Measurements from ENCODE around the gene ZNF318.
"Not testable (repeated sequence)": the region's sequence is repeated elsewhere in the genome, so short reads cannot be mapped to it uniquely, and the experiment has no call there.

ZNF318 gene

DNA sequence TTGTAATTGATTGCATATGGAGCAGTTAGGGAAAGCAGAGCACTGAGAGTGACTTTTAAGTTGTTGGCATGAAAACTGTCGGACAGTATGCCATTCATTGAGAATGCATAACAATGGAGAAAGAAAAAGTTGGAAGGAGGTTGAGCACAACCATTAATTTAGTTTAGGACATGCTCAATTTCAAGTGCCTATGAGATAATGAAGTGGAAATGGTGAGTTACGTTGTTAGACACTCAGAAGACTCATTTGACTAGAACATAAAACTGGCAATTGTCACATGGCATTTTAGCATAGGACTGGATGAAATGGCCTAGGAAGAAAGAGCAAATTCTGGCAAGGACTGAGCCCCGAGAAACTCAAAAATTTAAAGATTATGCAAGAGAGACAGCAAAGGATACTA lies 22.0 kb downstream of the ZNF318 start:
- TF ChIP-seq, protein P1, sequence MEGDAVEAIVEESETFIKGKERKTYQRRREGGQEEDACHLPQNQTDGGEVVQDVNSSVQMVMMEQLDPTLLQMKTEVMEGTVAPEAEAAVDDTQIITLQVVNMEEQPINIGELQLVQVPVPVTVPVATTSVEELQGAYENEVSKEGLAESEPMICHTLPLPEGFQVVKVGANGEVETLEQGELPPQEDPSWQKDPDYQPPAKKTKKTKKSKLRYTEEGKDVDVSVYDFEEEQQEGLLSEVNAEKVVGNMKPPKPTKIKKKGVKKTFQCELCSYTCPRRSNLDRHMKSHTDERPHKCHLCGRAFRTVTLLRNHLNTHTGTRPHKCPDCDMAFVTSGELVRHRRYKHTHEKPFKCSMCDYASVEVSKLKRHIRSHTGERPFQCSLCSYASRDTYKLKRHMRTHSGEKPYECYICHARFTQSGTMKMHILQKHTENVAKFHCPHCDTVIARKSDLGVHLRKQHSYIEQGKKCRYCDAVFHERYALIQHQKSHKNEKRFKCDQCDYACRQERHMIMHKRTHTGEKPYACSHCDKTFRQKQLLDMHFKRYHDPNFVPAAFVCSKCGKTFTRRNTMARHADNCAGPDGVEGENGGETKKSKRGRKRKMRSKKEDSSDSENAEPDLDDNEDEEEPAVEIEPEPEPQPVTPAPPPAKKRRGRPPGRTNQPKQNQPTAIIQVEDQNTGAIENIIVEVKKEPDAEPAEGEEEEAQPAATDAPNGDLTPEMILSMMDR (IDR thresholded peaks at IDR 0.05; ENCODE audit: borderline replicate concordance, extremely low read depth, low read length, poor library complexity, severe bottlenecking): no peak
- TF ChIP-seq EZH2 (IDR thresholded peaks at IDR 0.05; ENCODE audit: borderline replicate concordance, low read depth, low read length, severe bottlenecking): no peak
- no peaks in the 10 kb centered on the region for H3K27me3 ChIP-seq (ENCODE audit: insufficient read depth, low read length, poor library complexity)
- ATAC-seq (ENCODE audit: insufficient read depth, low read depth) (no peak), DNase-seq (no peak)
- H3K4me3 ChIP-seq (ENCODE audit: low read depth in 1 of 2, low read length in 2 of 2): no peak overlapping the region
- H2AFZ ChIP-seq (ENCODE audit: low read depth, low read length): no peak overlapping the region
- H3K4me1 ChIP-seq (ENCODE audit: insufficient read depth, low read length): no peaks in the 10 kb centered on the region
- H3K4me2 ChIP-seq (ENCODE audit: insufficient read depth, low read length): no peak overlapping the region
- no peaks in the 10 kb centered on the region for H4K20me1 ChIP-seq (ENCODE audit: insufficient read depth, low read length)
- no peak overlapping the region for H3K27ac ChIP-seq (ENCODE audit: low read length)
- no peaks in the 10 kb centered on the region; the same call in 1 of the 2 replicates for H3K79me2 ChIP-seq (ENCODE audit: insufficient read depth, low read length)
- H3K9ac ChIP-seq (ENCODE audit: low read depth, low read length): no peak overlapping the region
- H3K36me3 ChIP-seq (ENCODE audit: insufficient read depth, low read length): peaks cover 81% of the 10 kb centered on the region
- no peaks in the 10 kb centered on the region for H3K9me3 ChIP-seq (ENCODE audit: insufficient read depth, low read length, severe bottlenecking)

DNA sequence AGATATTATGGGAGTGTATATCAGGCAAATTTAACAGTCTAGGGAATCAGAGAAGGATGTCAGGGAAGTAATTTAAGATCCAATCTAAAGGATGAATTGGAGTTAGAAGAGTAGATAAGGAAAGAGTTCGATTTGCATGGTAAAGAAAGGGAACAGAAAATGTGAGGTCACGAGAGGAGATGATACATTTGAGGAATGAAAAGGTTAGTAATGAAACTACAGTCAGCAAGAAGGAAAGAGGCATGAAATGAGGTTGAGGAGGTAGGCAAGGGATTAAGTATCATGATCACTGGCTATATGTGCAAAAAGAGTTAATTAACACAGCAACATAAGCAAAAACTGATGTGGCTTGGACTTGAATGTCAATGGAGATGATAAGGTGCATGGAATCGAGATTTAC lies 22.4 kb downstream of the ZNF318 start:
- Histone ChIP-seq H3K36me3 (ENCODE audit: insufficient read depth, low read length) (peaks cover 81% of the 10 kb centered on the region), H3K4me1 (ENCODE audit: insufficient read depth, low read length) (no peaks in the 10 kb centered on the region), H3K9ac (ENCODE audit: low read depth, low read length) (no peak overlapping the region), H2AFZ (ENCODE audit: low read depth, low read length) (no peak overlapping the region), H3K9me3 (ENCODE audit: insufficient read depth, low read length, severe bottlenecking) (no peaks in the 10 kb centered on the region), H3K4me2 (ENCODE audit: insufficient read depth, low read length) (no peak overlapping the region), H4K20me1 (ENCODE audit: insufficient read depth, low read length) (no peaks in the 10 kb centered on the region), H3K4me3 (ENCODE audit: low read depth in 1 of 2, low read length in 2 of 2) (no peak overlapping the region), H3K79me2 (ENCODE audit: insufficient read depth, low read length) (no peaks in the 10 kb centered on the region; the same call in 1 of the 2 replicates), H3K27me3 (ENCODE audit: insufficient read depth, low read length, poor library complexity) (no peaks in the 10 kb centered on the region), H3K27ac (ENCODE audit: low read length) (no peak overlapping the region)
- ATAC-seq (ENCODE audit: insufficient read depth, low read depth) (no peak), DNase-seq (no peak)
- no peak for TF ChIP-seq EZH2 (IDR thresholded peaks at IDR 0.05; ENCODE audit: borderline replicate concordance, low read depth, low read length, severe bottlenecking)
- TF ChIP-seq, protein P1 (IDR thresholded peaks at IDR 0.05; ENCODE audit: borderline replicate concordance, extremely low read depth, low read length, poor library complexity, severe bottlenecking): no peak

DNA sequence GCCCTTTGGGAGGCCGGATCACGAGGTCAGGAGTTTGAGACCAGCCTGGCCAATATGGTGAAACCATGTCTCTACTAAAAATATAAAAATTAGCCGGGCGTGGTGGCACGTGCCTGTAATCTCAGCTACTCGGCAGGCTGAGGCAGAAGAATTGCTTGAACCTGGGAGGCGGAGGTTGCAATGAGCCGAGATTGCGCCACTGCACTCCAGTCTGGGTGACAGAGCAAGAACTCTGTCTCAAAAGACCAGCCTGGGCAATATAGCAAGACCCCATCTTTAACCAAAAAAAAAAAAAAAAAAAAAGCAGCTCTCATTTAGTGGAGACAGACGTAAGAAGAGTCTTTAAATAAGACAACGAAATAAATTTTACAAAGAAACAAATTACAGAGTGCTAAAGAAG lies 23.2 kb downstream of the ZNF318 start:
- not testable (repeated sequence) for ATAC-seq (ENCODE audit: insufficient read depth, low read depth)

DNA sequence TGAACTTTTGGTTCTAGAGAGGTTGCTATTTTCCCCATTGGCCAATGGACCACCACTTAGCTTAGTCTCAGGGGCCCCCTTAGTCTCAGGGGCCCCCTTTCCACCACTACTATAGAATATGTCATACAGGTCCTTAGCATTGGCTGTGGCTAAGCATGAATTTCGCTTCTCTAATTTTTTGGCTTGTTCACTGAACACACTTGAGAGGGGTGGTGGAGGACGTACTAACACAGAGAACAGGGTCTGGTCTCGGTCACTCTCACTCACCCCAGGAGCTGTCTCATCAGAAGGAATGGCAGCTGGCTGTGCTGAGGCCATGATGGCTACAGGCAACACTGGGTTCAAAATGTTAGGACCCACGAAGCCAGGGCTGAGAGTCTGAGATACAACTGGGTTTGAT lies 30.3 kb downstream of the ZNF318 start:
- Histone ChIP-seq H2AFZ (ENCODE audit: low read depth, low read length) (no peak overlapping the region), H3K4me2 (ENCODE audit: insufficient read depth, low read length) (no peak overlapping the region), H3K9ac (ENCODE audit: low read depth, low read length) (no peak overlapping the region), H4K20me1 (ENCODE audit: insufficient read depth, low read length) (no peaks in the 10 kb centered on the region), H3K27ac (ENCODE audit: low read length) (no peak overlapping the region), H3K79me2 (ENCODE audit: insufficient read depth, low read length) (no peaks in the 10 kb centered on the region), H3K27me3 (ENCODE audit: insufficient read depth, low read length, poor library complexity) (no peaks in the 10 kb centered on the region), H3K4me1 (ENCODE audit: insufficient read depth, low read length) (no peaks in the 10 kb centered on the region), H3K36me3 (ENCODE audit: insufficient read depth, low read length) (peaks cover 69% of the 10 kb centered on the region), H3K4me3 (ENCODE audit: low read depth in 1 of 2, low read length in 2 of 2) (no peak overlapping the region), H3K9me3 (ENCODE audit: insufficient read depth, low read length, severe bottlenecking) (no peaks in the 10 kb centered on the region)
- DNase-seq (no peak), ATAC-seq (ENCODE audit: insufficient read depth, low read depth) (no peak)
- no peak for TF ChIP-seq EZH2 (IDR thresholded peaks at IDR 0.05; ENCODE audit: borderline replicate concordance, low read depth, low read length, severe bottlenecking)
- TF ChIP-seq, protein P1 (IDR thresholded peaks at IDR 0.05; ENCODE audit: borderline replicate concordance, extremely low read depth, low read length, poor library complexity, severe bottlenecking): no peak

More for the DNA sequence above, 23.2 kb downstream of the ZNF318 start:
- not testable (repeated sequence) for H2AFZ ChIP-seq (ENCODE audit: low read depth, low read length); H3K4me1 ChIP-seq (ENCODE audit: insufficient read depth, low read length); H3K79me2 ChIP-seq (ENCODE audit: insufficient read depth, low read length); H3K4me3 ChIP-seq (ENCODE audit: low read depth in 1 of 2, low read length in 2 of 2); H3K9ac ChIP-seq (ENCODE audit: low read depth, low read length); DNase-seq; H3K27ac ChIP-seq (ENCODE audit: low read length); H4K20me1 ChIP-seq (ENCODE audit: insufficient read depth, low read length); H3K4me2 ChIP-seq (ENCODE audit: insufficient read depth, low read length); H3K9me3 ChIP-seq (ENCODE audit: insufficient read depth, low read length, severe bottlenecking); H3K27me3 ChIP-seq (ENCODE audit: insufficient read depth, low read length, poor library complexity)
- peaks cover 86% of the 10 kb centered on the region for H3K36me3 ChIP-seq (ENCODE audit: insufficient read depth, low read length)
